SU-DHL-6 (cell line): ENCODE data around the gene HOXA9.

ENCODE experiments used
- H2AFZ ChIP-seq: fragments of 200-600 bp; sonication (generic); 2 replicates; pipeline ENCODE4 v1.6.1; 2014; ENCODE audit warnings: low read depth, mild to moderate bottlenecking, moderate library complexity, mixed read lengths, antibody characterized with exemption, low read length; ENCODE audit not compliant: severe bottlenecking
- H3F3A ChIP-seq: fragments of 200-600 bp; shearing (Covaris generic); 2 replicates; pipeline ENCODE4 v1.6.0; 2016; ENCODE audit warnings: antibody characterized with exemption, mild to moderate bottlenecking; ENCODE audit not compliant: insufficient read depth
- H3K27ac ChIP-seq: fragments of 200-600 bp; sonication (generic); 2 replicates; pipeline ENCODE4 v1.5.1; 2016; ENCODE audit warnings: low read depth, mild to moderate bottlenecking, low read length, moderate library complexity, mixed read lengths
- H3K27me3 ChIP-seq: fragments of 200-600 bp; sonication (generic), shearing (Covaris generic); 2 replicates; pipeline ENCODE4 v1.6.0; 2014; ENCODE audit warnings: mild to moderate bottlenecking, low read length
- H3K36me3 ChIP-seq: fragments of 200-600 bp; sonication (generic); 2 replicates; pipeline ENCODE4 v1.6.1; 2014; ENCODE audit warnings: mild to moderate bottlenecking, low read length, mixed read lengths
- H3K4me2 ChIP-seq: fragments of 300-600, 200-600 bp; shearing (Covaris generic), sonication (generic); 2 replicates; pipeline ENCODE4 v1.6.0; 2014; ENCODE audit warnings: low read length, low read depth, mild to moderate bottlenecking; ENCODE audit not compliant: poor library complexity, severe bottlenecking
- H3K4me3 ChIP-seq: fragments of 200-600 bp; sonication (generic); 2 replicates; pipeline ENCODE4 v1.5.1; 2014; ENCODE audit warnings: antibody characterized with exemption, low read length, mild to moderate bottlenecking, mixed read lengths; ENCODE audit not compliant: insufficient read depth, poor library complexity, severe bottlenecking
- H3K79me2 ChIP-seq: fragments of 200-600 bp; sonication (generic); 2 replicates; pipeline ENCODE4 v1.6.1; 2014; ENCODE audit warnings: mild to moderate bottlenecking, low read length, moderate library complexity; ENCODE audit not compliant: insufficient read depth
- H3K9ac ChIP-seq: fragments of 200-600 bp; sonication (generic); 2 replicates; pipeline ENCODE4 v1.7.0; 2014; ENCODE audit warnings: mild to moderate bottlenecking, low read length
- H3K9me2 ChIP-seq: fragments of 200-600 bp; sonication (generic); replicated peaks from 2 replicates; pipeline ENCODE4 v1.6.1; 2014; ENCODE audit warnings: low read length; ENCODE audit not compliant: insufficient read depth
- H3K9me3 ChIP-seq: fragments of 200-600 bp; sonication (generic); 2 replicates; pipeline ENCODE4 v1.6.1; 2014; ENCODE audit warnings: low read length, mixed read lengths; ENCODE audit not compliant: insufficient read depth
- H4K20me1 ChIP-seq: fragments of 200-600 bp; sonication (generic); 2 replicates; pipeline ENCODE4 v1.6.1; 2014; ENCODE audit warnings: low read depth, mild to moderate bottlenecking, antibody characterized with exemption, low read length, moderate library complexity, mixed read lengths
- CTCF ChIP-seq: fragments of 200-600 bp; sonication (generic); IDR thresholded peaks from one replicate; pipeline ENCODE4 v1.5.1; 2017; ENCODE audit warnings: antibody characterized with exemption, mild to moderate bottlenecking, low read length, moderate library complexity; ENCODE audit not compliant: insufficient read depth, poor library complexity, severe bottlenecking
- EZH2phosphoT487 ChIP-seq: fragments of 200-600 bp; sonication (generic), shearing (Covaris generic); conservative IDR thresholded peaks from 2 replicates; pipeline ENCODE4 v1.6.1; 2018; ENCODE audit warnings: mild to moderate bottlenecking, antibody characterized with exemption, low read length, moderate library complexity, mixed read lengths

Gene HOXA9

GRCh38 chr7:27116962-27117886, 48.1 kb downstream of the HOXA9 start:
- no peaks in the 10 kb centered on the region for H3K27me3 ChIP-seq
- H3K9me3 ChIP-seq, result no peaks in the 10 kb centered on the region
- H3F3A ChIP-seq, result no peaks in the 10 kb centered on the region
- no peak overlapping the region for H3K4me2 ChIP-seq
- H3K36me3 ChIP-seq, result no peaks in the 10 kb centered on the region
- H2AFZ ChIP-seq, result no peak overlapping the region
- H3K9ac ChIP-seq, result no peak overlapping the region
- no peak overlapping the region for H3K27ac ChIP-seq
- H4K20me1 ChIP-seq, result no peaks in the 10 kb centered on the region
- TF ChIP-seq EZH2phosphoT487 (no peak), CTCF (no peak)
- no peaks in the 10 kb centered on the region for H3K79me2 ChIP-seq
- H3K4me3 ChIP-seq, result no peak overlapping the region
- H3K9me2 ChIP-seq, result no peaks in the 10 kb centered on the region

GRCh38 chr7:27116031-27116961, 49.0 kb downstream of the HOXA9 start:
- H3K36me3 ChIP-seq, result no peaks in the 10 kb centered on the region
- H4K20me1 ChIP-seq, result no peaks in the 10 kb centered on the region
- H3K9me3 ChIP-seq, result no peaks in the 10 kb centered on the region
- H3K79me2 ChIP-seq, result no peaks in the 10 kb centered on the region
- H3K9me2 ChIP-seq, result no peaks in the 10 kb centered on the region
- no peak overlapping the region for H3K4me3 ChIP-seq
- no peak overlapping the region for H2AFZ ChIP-seq
- H3K4me2 ChIP-seq, result no peak overlapping the region
- H3K27ac ChIP-seq, result no peak overlapping the region
- H3K27me3 ChIP-seq, result no peaks in the 10 kb centered on the region
- H3F3A ChIP-seq, result no peaks in the 10 kb centered on the region
- H3K9ac ChIP-seq, result no peak overlapping the region
- TF ChIP-seq EZH2phosphoT487 (no peak), CTCF (no peak)

GRCh38 chr7:27115221-27116026, 49.9 kb downstream of the HOXA9 start:
- no peak overlapping the region for H3K9ac ChIP-seq
- H3K27me3 ChIP-seq, result no peaks in the 10 kb centered on the region
- no peak overlapping the region for H3K4me2 ChIP-seq
- H3F3A ChIP-seq, result no peaks in the 10 kb centered on the region
- TF ChIP-seq EZH2phosphoT487 (no peak), CTCF (no peak)
- no peak overlapping the region for H2AFZ ChIP-seq
- H3K36me3 ChIP-seq, result no peaks in the 10 kb centered on the region
- no peaks in the 10 kb centered on the region for H4K20me1 ChIP-seq
- H3K27ac ChIP-seq, result no peak overlapping the region
- no peaks in the 10 kb centered on the region for H3K79me2 ChIP-seq
- no peaks in the 10 kb centered on the region for H3K9me2 ChIP-seq
- H3K9me3 ChIP-seq, result no peaks in the 10 kb centered on the region
- H3K4me3 ChIP-seq, result no peak overlapping the region
